H1 (cell line): ENCODE data around the gene AP5S1. TPM values are rescaled to one million over a fixed set of nuclear protein-coding genes. Genes with fewer than 3 reads are reported as not detected.

Source experiments
- CTCF ChIA-PET: fragments of 300-600 bp; sonication (Branson Sonifier 250); formaldehyde crosslinking; loops from one replicate; lab custom pipeline; 2021; ENCODE audit not compliant: partially characterized antibody; lab: Charles Lee
- POLR2A ChIA-PET: fragments of 300-600 bp; sonication (Branson Sonifier 250); formaldehyde crosslinking; loops from one replicate; lab custom pipeline; 2021; ENCODE audit warnings: inconsistent platforms; ENCODE audit not compliant: partially characterized antibody; lab: Charles Lee
- DNase-seq, 2 experiments: peaks; one replicate each; pipeline versions ENCODE4 v3.0.0 to v3.0.0-alpha.2; 2010 to 2022; ENCODE audit warnings: low spot score in 2 of 2, low read depth in 1 of 2, mixed read lengths in 1 of 2
- FAIRE-seq: peaks from 2 replicates; lab custom pipeline; 2011; peaks lifted over from hg19 to GRCh38; lab: Jason Lieb, UNC
- H2AFZ ChIP-seq: 2 replicates; pipeline ENCODE4 v1.8.1; 2012; ENCODE audit warnings: low read length, inconsistent platforms
- H2AK5ac ChIP-seq: 2 replicates; pipeline ENCODE4 v1.6.1; 2013; ENCODE audit warnings: low read depth, low read length
- H2BK120ac ChIP-seq: replicated peaks from 2 replicates; pipeline ENCODE3; 2013; ENCODE audit warnings: low read depth, low read length, inconsistent platforms
- H2BK12ac ChIP-seq: 2 replicates; pipeline ENCODE4 v1.6.1; 2013; ENCODE audit warnings: low read depth, low read length
- H2BK15ac ChIP-seq: 2 replicates; pipeline ENCODE4 v1.6.1; 2013; ENCODE audit warnings: low read length
- H2BK20ac ChIP-seq: 2 replicates; pipeline ENCODE4 v1.6.1; 2013; ENCODE audit warnings: low read length
- H2BK5ac ChIP-seq: 2 replicates; pipeline ENCODE4 v1.6.1; 2013; ENCODE audit warnings: low read depth, low read length
- H3K14ac ChIP-seq: 2 replicates; pipeline ENCODE4 v1.6.1; 2013; ENCODE audit warnings: inconsistent platforms; ENCODE audit not compliant: insufficient read length
- H3K18ac ChIP-seq: 2 replicates; pipeline ENCODE4 v1.6.1; 2013; ENCODE audit warnings: low read length; ENCODE audit errors: extremely low read depth
- H3K23ac ChIP-seq: 2 replicates; pipeline ENCODE4 v1.6.1; 2013; ENCODE audit warnings: inconsistent platforms; ENCODE audit not compliant: insufficient read length
- H3K23me2 ChIP-seq: 2 replicates; pipeline ENCODE4 v1.6.1; 2013; ENCODE audit warnings: low read depth, low read length
- H3K27ac ChIP-seq: 2 replicates; pipeline ENCODE4 v1.6.1; 2011; ENCODE audit warnings: low read depth, low read length, inconsistent platforms
- H3K27me3 ChIP-seq, 4 experiments: replicated peaks in 1 of 4; 1 replicate in 1 of 4; 2 replicates in 3 of 4; pipeline versions ENCODE4 v1.6.1 to v1.8.1; 2011 to 2013; ENCODE audit warnings: low read length in 3 of 4, mild to moderate bottlenecking in 3 of 4, inconsistent platforms in 2 of 4, mixed read lengths in 2 of 4, moderate library complexity in 1 of 4; ENCODE audit not compliant: control insufficient read depth in 3 of 4, insufficient read depth in 3 of 4; ENCODE audit errors: extremely low read depth in 1 of 4
- H3K36me3 ChIP-seq, 4 experiments: 2 replicates each; pipeline versions ENCODE4 v1.6.1 to v1.8.1; 2011 to 2013; ENCODE audit warnings: mild to moderate bottlenecking in 4 of 4, low read length in 3 of 4, moderate library complexity in 2 of 4, control low read depth in 1 of 4, inconsistent platforms in 1 of 4; ENCODE audit not compliant: insufficient read depth in 4 of 4, control insufficient read depth in 2 of 4
- H3K4ac ChIP-seq: replicated peaks from 2 replicates; pipeline ENCODE3; 2013; ENCODE audit warnings: low read length, low read depth, mixed read lengths, inconsistent platforms; ENCODE audit not compliant: insufficient read length
- H3K4me1 ChIP-seq, 4 experiments: replicated peaks in 1 of 4; 1 replicate in 1 of 4; 2 replicates in 3 of 4; pipeline versions ENCODE4 v1.6.1 to v1.8.1; 2011 to 2013; ENCODE audit warnings: low read length in 3 of 4, inconsistent platforms in 2 of 4, mixed read lengths in 1 of 4; ENCODE audit not compliant: insufficient read depth in 4 of 4, control insufficient read depth in 3 of 4
- H3K4me2 ChIP-seq, 2 experiments: 2 replicates each; pipeline versions ENCODE4 v1.6.1 to v1.8.1; 2011 to 2013; ENCODE audit warnings: low read depth in 2 of 2, low read length in 2 of 2, control low read depth in 1 of 2, inconsistent platforms in 1 of 2, mild to moderate bottlenecking in 1 of 2; ENCODE audit not compliant: insufficient read depth in 1 of 2
- H3K4me3 ChIP-seq, 4 experiments: fragments of 200-600, 300-600 bp in 1 of 4; sonication (generic), shearing (Covaris generic), sonication (Bioruptor Twin) in 1 of 4; 2 replicates each; pipeline versions ENCODE4 v1.5.1 to v1.8.1; 2011 to 2016; ENCODE audit warnings: low read length in 4 of 4, low read depth in 3 of 4, control low read depth in 2 of 4, inconsistent platforms in 2 of 4, mild to moderate bottlenecking in 2 of 4, mixed read lengths in 1 of 4, moderate library complexity in 1 of 4; ENCODE audit not compliant: insufficient read depth in 2 of 4; ENCODE audit errors: extremely low read depth in 1 of 4
- H3K56ac ChIP-seq: replicated peaks from 2 replicates; pipeline ENCODE3; 2013; ENCODE audit warnings: low read depth, mild to moderate bottlenecking, mixed read lengths, low read length, inconsistent platforms; ENCODE audit not compliant: insufficient read length
- H3K79me1 ChIP-seq: 2 replicates; pipeline ENCODE4 v1.6.1; 2013; ENCODE audit warnings: low read depth, low read length, control low read depth
- H3K79me2 ChIP-seq, 2 experiments: 2 replicates each; pipeline versions ENCODE4 v1.6.1 to v1.8.1; 2012 to 2013; ENCODE audit warnings: low read length in 2 of 2, mild to moderate bottlenecking in 2 of 2, inconsistent platforms in 1 of 2; ENCODE audit not compliant: insufficient read depth in 2 of 2, control insufficient read depth in 1 of 2
- H3K9ac ChIP-seq, 4 experiments: replicated peaks in 1 of 4; 1 replicate in 1 of 4; 2 replicates in 3 of 4; pipeline versions ENCODE4 v1.6.1 to v1.8.1; 2011 to 2013; ENCODE audit warnings: low read depth in 3 of 4, low read length in 3 of 4, control low read depth in 2 of 4, mild to moderate bottlenecking in 2 of 4, moderate library complexity in 2 of 4, inconsistent platforms in 1 of 4; ENCODE audit errors: extremely low read depth in 1 of 4
- H3K9me3 ChIP-seq, 2 experiments: 2 replicates each; pipeline versions ENCODE4 v1.6.1 to v1.8.1; 2012 to 2013; ENCODE audit warnings: mild to moderate bottlenecking in 2 of 2, moderate library complexity in 2 of 2, control low read depth in 1 of 2, inconsistent platforms in 1 of 2, low read depth in 1 of 2, low read length in 1 of 2, mixed read lengths in 1 of 2; ENCODE audit not compliant: insufficient read depth in 2 of 2
- H4K20me1 ChIP-seq, 2 experiments: replicated peaks in 1 of 2; 2 replicates each; pipeline versions ENCODE3 to v1.8.1; 2011 to 2013; ENCODE audit warnings: inconsistent platforms in 2 of 2, low read length in 2 of 2, mild to moderate bottlenecking in 1 of 2; ENCODE audit not compliant: insufficient read depth in 2 of 2, control insufficient read depth in 1 of 2
- H4K5ac ChIP-seq: 2 replicates; pipeline ENCODE4 v1.6.1; 2013; ENCODE audit warnings: low read length, low read depth, mixed read lengths, inconsistent platforms; ENCODE audit not compliant: insufficient read length
- H4K8ac ChIP-seq: 2 replicates; pipeline ENCODE4 v1.8.0; 2013; ENCODE audit warnings: mild to moderate bottlenecking, moderate library complexity, low read length, inconsistent platforms; ENCODE audit not compliant: insufficient read depth; ENCODE audit errors: extremely low read depth
- H4K91ac ChIP-seq: replicated peaks from 2 replicates; pipeline ENCODE3; 2013; ENCODE audit warnings: low read length, mixed read lengths, inconsistent platforms; ENCODE audit not compliant: insufficient read length
- BCL11A ChIP-seq, 2 experiments: IDR thresholded peaks; one replicate each; pipeline ENCODE4 v1.6.1; 2011; ENCODE audit warnings: low read depth in 2 of 2, low read length in 2 of 2, mild to moderate bottlenecking in 2 of 2
- CBX5 ChIP-seq: fragments of 300-800, 300-1000 bp; sonication (generic); IDR thresholded peaks from 2 replicates; pipeline ENCODE4 v1.7.1; 2016; ENCODE audit warnings: antibody characterized with exemption, low read length, low read depth
- CEBPB ChIP-seq: IDR thresholded peaks from 2 replicates; pipeline ENCODE4 v1.6.1; 2012; ENCODE audit warnings: low read depth, low read length
- CHD2 ChIP-seq: IDR thresholded peaks from 2 replicates; pipeline ENCODE4 v1.6.1; 2012; ENCODE audit warnings: low read length, improper control_type of control experiment
- KDM5A ChIP-seq: fragments of 200-600 bp; IDR thresholded peaks from 2 replicates; pipeline ENCODE4 v1.7.1; 2012; ENCODE audit warnings: mild to moderate bottlenecking, low read length, inconsistent platforms, mixed read lengths
- RFX5 ChIP-seq: IDR thresholded peaks from 2 replicates; pipeline ENCODE4 v1.6.1; 2011; ENCODE audit warnings: low read depth, low read length, improper control_type of control experiment, borderline replicate concordance
- RNF2 ChIP-seq: fragments of 200-900, 300-1000 bp; sonication (generic); IDR thresholded peaks from 2 replicates; pipeline ENCODE4 v1.7.1; 2016; ENCODE audit warnings: borderline replicate concordance, low read depth, mild to moderate bottlenecking, antibody characterized with exemption, low read length; ENCODE audit not compliant: poor library complexity, severe bottlenecking; ENCODE audit errors: missing control alignments
- SAP30 ChIP-seq: fragments of 300-600 bp; sonication (generic); IDR thresholded peaks from 2 replicates; pipeline ENCODE4 v1.7.1; 2012; ENCODE audit warnings: low read length, moderate library complexity, mild to moderate bottlenecking, inconsistent platforms; ENCODE audit not compliant: insufficient read depth, insufficient replicate concordance
- WGBS, 2 experiments: shearing (Covaris generic) in 1 of 2; methylation state at CpG; one replicate each; pipeline versions ENCODE4 v1.1.6 to v1.1.7; 2013 to 2015; ENCODE audit warnings: low lambda C conversion rate in 2 of 2, mixed read lengths in 2 of 2, inconsistent platforms in 1 of 2, low coverage in 1 of 2, missing lambda C conversion rate in 1 of 2; ENCODE audit not compliant: insufficient replicate concordance in 2 of 2, insufficient coverage in 1 of 2, insufficient read length in 1 of 2; ENCODE audit errors: extremely low coverage in 1 of 2, missing lambda C conversion rate in 1 of 2; 5-methylcytosine and 5-hydroxymethylcytosine counted together
- polyA plus RNA-seq, 7 experiments: library from polyadenylated mRNA; depleted of rRNA in 3 of 7; stranded (reverse) in 5 of 7; unstranded in 2 of 7; fragments of >200 nt in 5 of 7; fragments of 200-250 nt in 2 of 7; gene quantifications; 1 replicate in 5 of 7; 2 replicates in 1 of 7; 4 replicates in 1 of 7; pipeline versions ENCODE4 v1.2.1 to v1.2.3, GENCODE V29; 2011 to 2013; ENCODE audit warnings: missing spikeins in 2 of 7, mixed read lengths in 2 of 7
- total RNA-seq: library from RNA; stranded (reverse); fragmentation: NEBNext Ultra II Directional; extraction: Animal tissue kit (Norgen Biotek cat#: 25700); gene quantifications from 2 replicates; pipeline ENCODE4 v1.2.1, GENCODE V29; 2021
- TF ChIP-seq, protein P1 (sequence below): IDR thresholded peaks from 2 replicates; pipeline ENCODE4 v1.6.1; 2012; ENCODE audit warnings: inconsistent platforms
- TF ChIP-seq, protein P2 (sequence below), 3 experiments: IDR thresholded peaks; 1 replicate in 2 of 3; 2 replicates in 1 of 3; pipeline versions ENCODE4 v1.5.1 to v1.6.1; 2011; ENCODE audit warnings: low read length in 3 of 3, mild to moderate bottlenecking in 3 of 3, inconsistent platforms in 2 of 3, low read depth in 1 of 3, moderate library complexity in 1 of 3; ENCODE audit not compliant: insufficient read depth in 1 of 3; ENCODE audit errors: control extremely low read depth in 1 of 3

AP5S1 gene
- total and polyA plus RNA-seq, 2 of the 8 experiments (the other 6 are each of a cell fraction or from before 2014, with no cell fraction given): 3.3 to 3.7 TPM

DNA sequence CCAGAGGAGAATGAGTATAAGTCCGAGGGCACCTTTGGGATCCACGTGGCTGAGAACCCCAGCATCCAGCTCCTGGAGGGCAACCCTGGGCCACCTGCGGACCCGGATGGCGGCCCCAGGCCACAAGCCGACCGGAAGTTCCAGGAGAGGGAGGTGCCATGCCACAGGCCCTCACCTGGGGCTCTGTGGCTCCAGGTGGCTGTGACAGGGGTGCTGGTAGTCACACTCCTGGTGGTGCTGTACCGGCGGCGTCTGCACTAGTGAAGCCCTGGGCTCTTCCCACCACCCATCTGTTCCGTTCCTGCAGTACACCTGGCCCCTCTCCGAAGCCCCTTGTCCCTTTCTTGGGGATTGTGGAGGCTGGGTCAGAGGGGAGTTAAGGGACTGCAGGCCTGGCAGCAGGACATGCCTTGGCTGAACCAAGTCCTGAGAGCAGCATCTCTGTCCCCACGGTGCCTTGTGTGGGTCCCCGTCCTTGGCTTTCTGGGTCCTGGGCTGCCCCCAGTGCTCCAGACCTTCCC, 45.6 kb downstream of the AP5S1 start:
- no peak overlapping the region for H3K4ac ChIP-seq
- whole genome bisulfite sequencing, 2 experiments: 93% methylated on average over 12 of the region's 14 CpGs; no CpG with 5 or more reads in 1 of the 2 experiments
- no peak overlapping the region for H4K8ac ChIP-seq
- H2AK5ac ChIP-seq: no peak overlapping the region
- H2BK120ac ChIP-seq: no peak overlapping the region
- H2BK20ac ChIP-seq: no peak overlapping the region
- no peak overlapping the region for H3K56ac ChIP-seq
- no peak overlapping the region for H4K5ac ChIP-seq
- no peak for DNase-seq
- no peaks in the 10 kb centered on the region for H3K4me1 ChIP-seq
- no peak overlapping the region for H2BK12ac ChIP-seq
- H3K9me3 ChIP-seq: no peaks in the 10 kb centered on the region; a peak in 1 of 4 replicates
- no peak overlapping the region for H2BK15ac ChIP-seq
- H3K36me3 ChIP-seq: peaks cover 11 to 46% (median 36%) of the 10 kb centered on the region in 4 experiments; a peak in 7 of 8 replicates
- H3K23ac ChIP-seq: no peak overlapping the region
- POLR2A ChIA-PET: interaction anchor here (0.7 to 5.6 kb wide), 4 partner anchors 11 to 62 kb away, joined by 3 to 34 read pairs (median 3); no protein-coding TSS in a partner anchor
- H2AFZ ChIP-seq: no peak overlapping the region
- H3K79me2 ChIP-seq: no peaks in the 10 kb centered on the region
- H3K14ac ChIP-seq: no peak overlapping the region
- H3K27me3 ChIP-seq: no peaks in the 10 kb centered on the region
- H3K18ac ChIP-seq: no peak overlapping the region
- no peak overlapping the region for H2BK5ac ChIP-seq
- H3K79me1 ChIP-seq: no peaks in the 10 kb centered on the region
- no peak overlapping the region for H3K4me3 ChIP-seq
- no peak overlapping the region for H4K91ac ChIP-seq
- FAIRE-seq: no peak
- CTCF ChIA-PET: interaction anchor here (1.1 to 7.0 kb wide), 4 partner anchors 10 to 206 kb away, joined by 3 to 55 read pairs (median 6); no protein-coding TSS in a partner anchor
- H3K23me2 ChIP-seq: no peaks in the 10 kb centered on the region
- peaks cover 0 to 13% of the 10 kb centered on the region in 2 experiments for H4K20me1 ChIP-seq
- H3K4me2 ChIP-seq: no peak overlapping the region
- no peak overlapping the region for H3K27ac ChIP-seq
- no peak overlapping the region for H3K9ac ChIP-seq
- TF ChIP-seq CEBPB (no peak), BCL11A (IDR thresholded peaks at IDR 0.05; ENCODE audit: low read depth in 2 of 2, low read length in 2 of 2) (no peak), SAP30 (no peak), RNF2 (no peak), RFX5 (no peak), KDM5A (no peak), CBX5 (no peak), CHD2 (no peak)
- TF ChIP-seq, protein P1, sequence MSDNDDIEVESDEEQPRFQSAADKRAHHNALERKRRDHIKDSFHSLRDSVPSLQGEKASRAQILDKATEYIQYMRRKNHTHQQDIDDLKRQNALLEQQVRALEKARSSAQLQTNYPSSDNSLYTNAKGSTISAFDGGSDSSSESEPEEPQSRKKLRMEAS: no peak
- TF ChIP-seq, protein P2, sequence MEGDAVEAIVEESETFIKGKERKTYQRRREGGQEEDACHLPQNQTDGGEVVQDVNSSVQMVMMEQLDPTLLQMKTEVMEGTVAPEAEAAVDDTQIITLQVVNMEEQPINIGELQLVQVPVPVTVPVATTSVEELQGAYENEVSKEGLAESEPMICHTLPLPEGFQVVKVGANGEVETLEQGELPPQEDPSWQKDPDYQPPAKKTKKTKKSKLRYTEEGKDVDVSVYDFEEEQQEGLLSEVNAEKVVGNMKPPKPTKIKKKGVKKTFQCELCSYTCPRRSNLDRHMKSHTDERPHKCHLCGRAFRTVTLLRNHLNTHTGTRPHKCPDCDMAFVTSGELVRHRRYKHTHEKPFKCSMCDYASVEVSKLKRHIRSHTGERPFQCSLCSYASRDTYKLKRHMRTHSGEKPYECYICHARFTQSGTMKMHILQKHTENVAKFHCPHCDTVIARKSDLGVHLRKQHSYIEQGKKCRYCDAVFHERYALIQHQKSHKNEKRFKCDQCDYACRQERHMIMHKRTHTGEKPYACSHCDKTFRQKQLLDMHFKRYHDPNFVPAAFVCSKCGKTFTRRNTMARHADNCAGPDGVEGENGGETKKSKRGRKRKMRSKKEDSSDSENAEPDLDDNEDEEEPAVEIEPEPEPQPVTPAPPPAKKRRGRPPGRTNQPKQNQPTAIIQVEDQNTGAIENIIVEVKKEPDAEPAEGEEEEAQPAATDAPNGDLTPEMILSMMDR (IDR thresholded peaks at IDR 0.05; ENCODE audit: control extremely low read depth in 1 of 3, insufficient read depth in 1 of 3, low read depth in 1 of 3, low read length in 3 of 3): no peak
